Measurements from ENCODE around the gene CPT1A. TPM values are rescaled to one million over a fixed set of nuclear protein-coding genes. Genes with fewer than 3 reads are reported as not detected.

The CPT1A gene
- polyA plus RNA-seq, 1 donor (not counting 4 experiments of a cell fraction or from before 2014, with no cell fraction given) = 12.9 TPM

- Histone ChIP-seq H2AFZ (ENCODE audit: control insufficient read depth, low read length) (no peak overlapping the region), H3K27me3 (ENCODE audit: control insufficient read depth, extremely low read depth, insufficient read depth, low read length) (no peaks in the 10 kb centered on the region), H3K27ac (ENCODE audit: control insufficient read depth, insufficient read depth, low read length) (no peak overlapping the region), H3K4me2 (ENCODE audit: control insufficient read depth, extremely low read depth, insufficient read depth, low read depth, low read length) (no peak overlapping the region), H4K20me1 (ENCODE audit: control insufficient read depth, extremely low read depth, insufficient read depth, low read length) (no peaks in the 10 kb centered on the region), H3K79me2 (ENCODE audit: control insufficient read depth, insufficient read depth, low read length) (peaks cover 4% of the 10 kb centered on the region), H3K4me1 (ENCODE audit: control insufficient read depth, extremely low read depth, insufficient read depth, low read length) (peaks cover 7% of the 10 kb centered on the region), H3K9me3 (ENCODE audit: control insufficient read depth, low read depth, low read length) (no peaks in the 10 kb centered on the region), H3K36me3 (ENCODE audit: control insufficient read depth in 2 of 2, extremely low read depth in 1 of 2, insufficient read depth in 2 of 2, low read length in 2 of 2) (peaks cover 0 to 2% of the 10 kb centered on the region in 2 experiments), H3K9ac (ENCODE audit: control insufficient read depth, extremely low read depth, insufficient read depth, low read length) (no peak overlapping the region), H3K9me1 (ENCODE audit: control insufficient read depth, extremely low read depth, insufficient read depth, low read length) (no peaks in the 10 kb centered on the region), H3K4me3 (ENCODE audit: control insufficient read depth in 2 of 3, extremely low read depth in 1 of 3, insufficient read depth in 2 of 3, low read depth in 1 of 3, low read length in 3 of 3) (no peak overlapping the region)
- no peak for TF ChIP-seq EZH2 (IDR thresholded peaks at IDR 0.05; ENCODE audit: low read length)
- TF ChIP-seq, protein P1, sequence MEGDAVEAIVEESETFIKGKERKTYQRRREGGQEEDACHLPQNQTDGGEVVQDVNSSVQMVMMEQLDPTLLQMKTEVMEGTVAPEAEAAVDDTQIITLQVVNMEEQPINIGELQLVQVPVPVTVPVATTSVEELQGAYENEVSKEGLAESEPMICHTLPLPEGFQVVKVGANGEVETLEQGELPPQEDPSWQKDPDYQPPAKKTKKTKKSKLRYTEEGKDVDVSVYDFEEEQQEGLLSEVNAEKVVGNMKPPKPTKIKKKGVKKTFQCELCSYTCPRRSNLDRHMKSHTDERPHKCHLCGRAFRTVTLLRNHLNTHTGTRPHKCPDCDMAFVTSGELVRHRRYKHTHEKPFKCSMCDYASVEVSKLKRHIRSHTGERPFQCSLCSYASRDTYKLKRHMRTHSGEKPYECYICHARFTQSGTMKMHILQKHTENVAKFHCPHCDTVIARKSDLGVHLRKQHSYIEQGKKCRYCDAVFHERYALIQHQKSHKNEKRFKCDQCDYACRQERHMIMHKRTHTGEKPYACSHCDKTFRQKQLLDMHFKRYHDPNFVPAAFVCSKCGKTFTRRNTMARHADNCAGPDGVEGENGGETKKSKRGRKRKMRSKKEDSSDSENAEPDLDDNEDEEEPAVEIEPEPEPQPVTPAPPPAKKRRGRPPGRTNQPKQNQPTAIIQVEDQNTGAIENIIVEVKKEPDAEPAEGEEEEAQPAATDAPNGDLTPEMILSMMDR (optimal IDR thresholded peaks at IDR 0.05 in 1 of 3, IDR thresholded peaks at IDR 0.05 in 1 of 3, conservative IDR thresholded peaks at IDR 0.05 in 1 of 3; ENCODE audit: extremely low read depth in 1 of 3, insufficient read depth in 2 of 3, low read length in 3 of 3) = peak in 1 of 3 experiments; percentile 11
- no peak for FAIRE-seq
- DNase-seq (ENCODE audit: low read depth, low spot score) = no peak
- dilution Hi-C loops (cut with MboI; ENCODE audit: extremely low pct_ligation_motif_present, low sequenced_read_pairs) = no loop called here
These were observed 20.0 kb downstream of the CPT1A start for GRCh38 chr11:68821670-68822069.

DNA sequence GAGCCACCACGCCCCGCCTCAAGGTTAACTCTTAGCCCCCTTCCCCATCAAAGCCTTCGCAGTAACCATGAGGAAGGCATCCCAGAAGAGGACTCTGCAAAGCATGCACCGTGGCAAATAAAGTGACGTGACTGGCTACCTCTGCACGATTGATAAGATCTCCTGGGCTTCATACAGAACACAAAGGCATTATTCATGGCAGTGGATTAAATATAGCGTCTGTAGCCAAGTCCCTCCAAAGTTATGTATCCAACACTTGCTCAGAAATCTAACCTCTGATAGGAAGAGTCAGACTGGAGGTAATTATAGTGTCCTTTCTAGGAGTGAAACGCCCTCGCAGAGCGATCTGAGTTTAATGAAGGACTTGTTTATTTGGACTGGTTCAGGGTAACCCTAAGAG is 22.4 kb downstream of the CPT1A start:
- TF ChIP-seq, protein P1 (optimal IDR thresholded peaks at IDR 0.05 in 1 of 3, IDR thresholded peaks at IDR 0.05 in 1 of 3, conservative IDR thresholded peaks at IDR 0.05 in 1 of 3; ENCODE audit: extremely low read depth in 1 of 3, insufficient read depth in 2 of 3, low read length in 3 of 3) = no peak
- TF ChIP-seq EZH2 (IDR thresholded peaks at IDR 0.05; ENCODE audit: low read length) = no peak
- dilution Hi-C loops (cut with MboI; ENCODE audit: extremely low pct_ligation_motif_present, low sequenced_read_pairs) = no loop called here

More for the DNA sequence above, 22.4 kb downstream of the CPT1A start:
- no peaks in the 10 kb centered on the region for H4K20me1 ChIP-seq (ENCODE audit: control insufficient read depth, extremely low read depth, insufficient read depth, low read length)
- no peak overlapping the region for H2AFZ ChIP-seq (ENCODE audit: control insufficient read depth, low read length)
- H3K27ac ChIP-seq (ENCODE audit: control insufficient read depth, insufficient read depth, low read length) = no peak overlapping the region
- H3K4me2 ChIP-seq (ENCODE audit: control insufficient read depth, extremely low read depth, insufficient read depth, low read depth, low read length) = no peak overlapping the region
- peaks cover 0 to 2% of the 10 kb centered on the region in 2 experiments for H3K36me3 ChIP-seq (ENCODE audit: control insufficient read depth in 2 of 2, extremely low read depth in 1 of 2, insufficient read depth in 2 of 2, low read length in 2 of 2)
- H3K9me1 ChIP-seq (ENCODE audit: control insufficient read depth, extremely low read depth, insufficient read depth, low read length) = no peaks in the 10 kb centered on the region
- no peak overlapping the region for H3K4me3 ChIP-seq (ENCODE audit: control insufficient read depth in 2 of 3, extremely low read depth in 1 of 3, insufficient read depth in 2 of 3, low read depth in 1 of 3, low read length in 3 of 3)
- DNase-seq (ENCODE audit: low read depth, low spot score) = no peak
- H3K9me3 ChIP-seq (ENCODE audit: control insufficient read depth, low read depth, low read length) = no peaks in the 10 kb centered on the region
- no peaks in the 10 kb centered on the region for H3K27me3 ChIP-seq (ENCODE audit: control insufficient read depth, extremely low read depth, insufficient read depth, low read length)
- H3K9ac ChIP-seq (ENCODE audit: control insufficient read depth, extremely low read depth, insufficient read depth, low read length) = no peak overlapping the region
- peaks cover 7% of the 10 kb centered on the region for H3K4me1 ChIP-seq (ENCODE audit: control insufficient read depth, extremely low read depth, insufficient read depth, low read length)
- H3K79me2 ChIP-seq (ENCODE audit: control insufficient read depth, insufficient read depth, low read length) = peaks cover 4% of the 10 kb centered on the region
- FAIRE-seq = no peak
